Measurements from ENCODE around the gene GCSAML.

The GCSAML gene

GRCh38 chr1:247517795-247518612 lies 30.9 kb upstream of the GCSAML start:
- no peak for TF ChIP-seq CREB1 (IDR thresholded peaks at IDR 0.05; ENCODE audit: low read depth)
- no peak for TF ChIP-seq TCF12 (IDR thresholded peaks at IDR 0.05; ENCODE audit: low read depth)
- TF ChIP-seq TEAD4 (IDR thresholded peaks at IDR 0.05), result no peak
- TF ChIP-seq USF1 (IDR thresholded peaks at IDR 0.05), result no peak
- TF ChIP-seq FOXM1 (IDR thresholded peaks at IDR 0.05; ENCODE audit: borderline replicate concordance, low read depth), result no peak
- TF ChIP-seq ZBTB7A (IDR thresholded peaks at IDR 0.05; ENCODE audit: low read depth), result no peak
- TF ChIP-seq TAF1 (IDR thresholded peaks at IDR 0.05; ENCODE audit: low read depth), result no peak
- no peak for TF ChIP-seq RAD21 (IDR thresholded peaks at IDR 0.05; ENCODE audit: low read depth)
- TF ChIP-seq EGR1 (IDR thresholded peaks at IDR 0.05), result no peak
- no peak for TF ChIP-seq YY1 (IDR thresholded peaks at IDR 0.05; ENCODE audit: low read depth)
- no peak for TF ChIP-seq CEBPB (IDR thresholded peaks at IDR 0.05)
- no peak for TF ChIP-seq MAX (IDR thresholded peaks at IDR 0.05)
- TF ChIP-seq EP300 (IDR thresholded peaks at IDR 0.05; ENCODE audit: borderline replicate concordance), result no peak
- no peak for TF ChIP-seq REST (IDR thresholded peaks at IDR 0.05; ENCODE audit: low read depth)
- TF ChIP-seq NFIC (IDR thresholded peaks at IDR 0.05), result no peak

- TF ChIP-seq EGR1 (IDR thresholded peaks at IDR 0.05), result no peak
- no peak for TF ChIP-seq MAX (IDR thresholded peaks at IDR 0.05)
- TF ChIP-seq TEAD4 (IDR thresholded peaks at IDR 0.05), result no peak
- TF ChIP-seq USF1 (IDR thresholded peaks at IDR 0.05), result no peak
Measured at GRCh38 chr1:247518613-247518891, 30.4 kb upstream of the GCSAML start.

- TF ChIP-seq NFIC (IDR thresholded peaks at IDR 0.05) (no peak), CEBPB (IDR thresholded peaks at IDR 0.05) (no peak), YY1 (IDR thresholded peaks at IDR 0.05; ENCODE audit: low read depth) (no peak), USF1 (IDR thresholded peaks at IDR 0.05) (no peak), MAX (IDR thresholded peaks at IDR 0.05) (no peak), TEAD4 (IDR thresholded peaks at IDR 0.05) (no peak), FOXM1 (IDR thresholded peaks at IDR 0.05; ENCODE audit: borderline replicate concordance, low read depth) (no peak), EGR1 (IDR thresholded peaks at IDR 0.05) (no peak), RAD21 (IDR thresholded peaks at IDR 0.05; ENCODE audit: low read depth) (no peak), REST (IDR thresholded peaks at IDR 0.05; ENCODE audit: low read depth) (no peak), EP300 (IDR thresholded peaks at IDR 0.05; ENCODE audit: borderline replicate concordance) (no peak), TCF12 (IDR thresholded peaks at IDR 0.05; ENCODE audit: low read depth) (no peak), ZBTB7A (IDR thresholded peaks at IDR 0.05; ENCODE audit: low read depth) (no peak), TAF1 (IDR thresholded peaks at IDR 0.05; ENCODE audit: low read depth) (no peak), CREB1 (IDR thresholded peaks at IDR 0.05; ENCODE audit: low read depth) (no peak)
Measured at GRCh38 chr1:247528812-247529474, 20.0 kb upstream of the GCSAML start.

- TF ChIP-seq YY1 (IDR thresholded peaks at IDR 0.05; ENCODE audit: low read depth) (no peak), REST (IDR thresholded peaks at IDR 0.05; ENCODE audit: low read depth) (no peak), USF1 (IDR thresholded peaks at IDR 0.05) (no peak), ZBTB7A (IDR thresholded peaks at IDR 0.05; ENCODE audit: low read depth) (no peak), EGR1 (IDR thresholded peaks at IDR 0.05) (no peak)
Measured at GRCh38 chr1:247529771-247530355, 19.1 kb upstream of the GCSAML start.
